ENCODE measurements around the gene HIVEP2.

Gene HIVEP2

DNA sequence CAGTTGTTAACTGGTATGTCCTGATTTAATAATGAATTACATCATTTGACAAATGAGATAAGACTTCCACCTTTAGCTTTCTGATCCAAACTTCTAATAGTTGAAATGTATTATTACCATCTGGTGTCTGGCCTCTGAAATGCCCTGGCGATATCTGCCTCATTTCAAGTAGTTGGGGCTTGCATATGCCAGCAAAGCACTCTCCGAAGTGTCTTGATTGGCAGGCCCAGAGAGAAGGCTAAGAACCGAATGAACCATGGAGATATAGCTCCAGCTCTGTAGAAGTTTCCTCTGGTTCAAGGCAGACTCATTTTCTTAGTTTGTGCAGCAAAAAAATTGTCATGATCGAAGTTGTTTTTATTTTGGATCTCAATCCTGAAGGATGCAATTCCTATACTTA is 13.4 kb upstream of the HIVEP2 start:
- Histone ChIP-seq H3K4me3 (ENCODE audit: low read depth in 1 of 2, low read length in 2 of 2) (no peak overlapping the region), H3K9me3 (ENCODE audit: low read length) (no peaks in the 10 kb centered on the region), H3K27ac (ENCODE audit: low read depth, low read length) (no peak overlapping the region), H3K27me3 (ENCODE audit: control insufficient read depth in 1 of 2, insufficient read depth in 2 of 2, low read length in 2 of 2) (no peaks in the 10 kb centered on the region), H3K36me3 (ENCODE audit: insufficient read depth, low read length) (no peaks in the 10 kb centered on the region), H3K9ac (ENCODE audit: low read length) (no peak overlapping the region), H3K4me1 (ENCODE audit: insufficient read depth, low read length) (no peaks in the 10 kb centered on the region)

DNA sequence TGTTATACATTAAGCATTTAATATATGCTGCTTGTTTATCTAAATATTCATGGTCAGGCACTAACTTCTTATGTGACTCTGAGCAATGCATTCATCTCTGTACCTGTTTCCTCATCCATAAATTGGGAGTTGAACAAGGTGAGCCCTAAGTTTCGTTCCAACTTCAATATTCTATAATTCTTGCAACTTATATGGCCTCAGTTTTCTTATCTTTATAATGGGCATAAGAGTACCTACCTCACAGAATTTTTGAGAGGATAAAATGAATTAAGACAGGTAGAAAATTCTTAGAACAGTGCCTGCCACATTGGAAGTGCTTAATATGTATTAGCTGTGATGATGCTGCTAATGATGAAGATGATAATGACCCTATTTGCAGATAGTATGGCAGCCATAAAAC is 11.8 kb upstream of the HIVEP2 start:
- H3K4me3 ChIP-seq (ENCODE audit: low read depth in 1 of 2, low read length in 2 of 2): no peak overlapping the region
- H3K36me3 ChIP-seq (ENCODE audit: insufficient read depth, low read length): no peaks in the 10 kb centered on the region
- H3K4me1 ChIP-seq (ENCODE audit: insufficient read depth, low read length): no peaks in the 10 kb centered on the region
- no peak overlapping the region for H3K27ac ChIP-seq (ENCODE audit: low read depth, low read length)
- no peak overlapping the region for H3K9ac ChIP-seq (ENCODE audit: low read length)
- no peaks in the 10 kb centered on the region for H3K9me3 ChIP-seq (ENCODE audit: low read length)
- no peaks in the 10 kb centered on the region for H3K27me3 ChIP-seq (ENCODE audit: control insufficient read depth in 1 of 2, insufficient read depth in 2 of 2, low read length in 2 of 2)

DNA sequence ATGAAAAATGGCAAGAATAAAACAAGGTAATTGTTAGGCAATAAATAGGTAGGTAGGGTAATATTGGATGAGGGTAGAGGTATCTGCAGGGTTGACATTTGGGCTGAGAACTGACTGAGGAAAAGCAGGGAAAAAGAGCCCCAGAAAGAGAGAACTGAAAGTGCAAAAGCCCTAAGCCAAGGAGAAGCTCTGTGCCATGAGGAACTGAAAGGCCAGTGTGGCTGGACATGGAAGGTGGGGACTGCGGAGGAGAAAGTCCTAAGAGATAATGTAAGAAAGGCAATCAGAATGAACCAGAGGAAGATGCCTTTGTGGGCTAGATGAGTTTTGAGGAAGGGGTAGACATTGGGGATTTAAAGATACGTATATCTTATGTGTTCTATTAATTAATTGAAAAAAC is 9.9 kb upstream of the HIVEP2 start:
- no peak overlapping the region for H3K4me3 ChIP-seq (ENCODE audit: low read depth in 1 of 2, low read length in 2 of 2)
- no peaks in the 10 kb centered on the region for H3K9me3 ChIP-seq (ENCODE audit: low read length)
- no peak overlapping the region for H3K9ac ChIP-seq (ENCODE audit: low read length)
- no peaks in the 10 kb centered on the region for H3K27me3 ChIP-seq (ENCODE audit: control insufficient read depth in 1 of 2, insufficient read depth in 2 of 2, low read length in 2 of 2)
- no peaks in the 10 kb centered on the region for H3K36me3 ChIP-seq (ENCODE audit: insufficient read depth, low read length)
- no peaks in the 10 kb centered on the region for H3K4me1 ChIP-seq (ENCODE audit: insufficient read depth, low read length)
- no peak overlapping the region for H3K27ac ChIP-seq (ENCODE audit: low read depth, low read length)

DNA sequence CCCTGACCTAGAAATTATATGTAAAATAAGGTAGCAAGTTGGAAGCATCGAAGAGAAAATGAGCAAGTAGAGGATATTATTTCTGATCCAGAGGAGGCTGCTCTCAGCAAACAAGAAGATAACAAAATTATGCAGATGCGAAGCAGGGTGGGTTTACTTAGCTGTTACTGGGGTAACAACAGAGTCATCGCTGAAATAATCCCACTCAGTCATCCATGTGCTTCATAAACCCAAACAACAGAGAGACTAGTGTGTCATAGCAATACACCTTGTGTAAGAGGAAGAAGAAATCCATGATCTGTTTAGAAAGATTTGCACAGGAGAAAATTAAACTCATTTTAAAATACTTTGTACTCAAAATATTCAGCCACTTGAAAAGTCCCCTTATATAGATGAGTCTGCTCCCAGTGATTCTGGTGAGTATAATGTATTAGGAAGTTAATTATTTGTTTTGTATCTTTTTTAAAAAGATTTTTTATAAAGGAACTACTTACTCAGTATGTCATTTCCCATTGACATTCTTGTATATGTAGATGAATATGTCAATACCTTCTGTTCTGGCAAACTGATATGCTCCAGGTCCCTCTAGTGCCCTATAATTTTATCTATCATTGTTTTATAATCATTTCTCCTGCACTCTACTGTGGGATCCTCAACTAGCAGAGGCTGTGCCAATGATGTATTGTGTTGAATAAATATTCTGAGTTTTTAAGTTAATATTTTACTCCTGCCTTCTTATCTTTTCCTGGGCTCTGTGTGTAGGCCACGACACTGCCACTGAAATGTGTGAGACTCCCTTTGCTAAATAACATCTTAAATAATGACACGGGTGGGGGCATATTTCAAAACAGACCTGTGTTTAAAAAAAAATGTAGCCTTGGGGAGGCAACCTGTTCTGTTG is 8.6 kb upstream of the HIVEP2 start:
- Histone ChIP-seq H3K9me3 (ENCODE audit: low read length) (no peaks in the 10 kb centered on the region), H3K4me3 (ENCODE audit: low read depth in 1 of 2, low read length in 2 of 2) (no peak overlapping the region), H3K27ac (ENCODE audit: low read depth, low read length) (no peak overlapping the region), H3K27me3 (ENCODE audit: control insufficient read depth in 1 of 2, insufficient read depth in 2 of 2, low read length in 2 of 2) (no peaks in the 10 kb centered on the region), H3K4me1 (ENCODE audit: insufficient read depth, low read length) (no peaks in the 10 kb centered on the region), H3K36me3 (ENCODE audit: insufficient read depth, low read length) (no peaks in the 10 kb centered on the region), H3K9ac (ENCODE audit: low read length) (no peak overlapping the region)

DNA sequence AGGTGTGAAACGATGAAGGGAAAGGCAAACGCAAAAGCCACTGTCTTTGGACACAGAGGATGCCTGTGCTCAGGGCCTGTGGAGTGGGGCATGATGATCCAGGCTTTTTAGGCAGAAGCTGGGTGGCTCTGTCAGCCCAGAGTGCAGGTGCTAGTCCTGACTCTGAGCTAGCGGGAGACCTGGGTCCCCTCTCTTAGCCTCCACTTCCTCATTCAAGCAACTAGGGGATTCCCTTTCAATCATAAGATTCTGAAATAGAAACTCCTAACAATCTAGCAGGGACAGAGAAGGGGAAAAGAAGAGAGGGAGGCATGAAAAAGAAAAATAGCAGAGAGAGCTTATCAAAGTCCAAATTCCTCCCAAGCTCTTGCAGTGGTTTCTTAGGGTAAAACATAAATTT is 7.6 kb upstream of the HIVEP2 start:
- Histone ChIP-seq H3K27me3 (ENCODE audit: control insufficient read depth in 1 of 2, insufficient read depth in 2 of 2, low read length in 2 of 2) (no peaks in the 10 kb centered on the region), H3K9me3 (ENCODE audit: low read length) (no peaks in the 10 kb centered on the region), H3K4me1 (ENCODE audit: insufficient read depth, low read length) (no peaks in the 10 kb centered on the region), H3K27ac (ENCODE audit: low read depth, low read length) (no peak overlapping the region), H3K9ac (ENCODE audit: low read length) (no peak overlapping the region), H3K4me3 (ENCODE audit: low read depth in 1 of 2, low read length in 2 of 2) (no peak overlapping the region), H3K36me3 (ENCODE audit: insufficient read depth, low read length) (no peaks in the 10 kb centered on the region)

DNA sequence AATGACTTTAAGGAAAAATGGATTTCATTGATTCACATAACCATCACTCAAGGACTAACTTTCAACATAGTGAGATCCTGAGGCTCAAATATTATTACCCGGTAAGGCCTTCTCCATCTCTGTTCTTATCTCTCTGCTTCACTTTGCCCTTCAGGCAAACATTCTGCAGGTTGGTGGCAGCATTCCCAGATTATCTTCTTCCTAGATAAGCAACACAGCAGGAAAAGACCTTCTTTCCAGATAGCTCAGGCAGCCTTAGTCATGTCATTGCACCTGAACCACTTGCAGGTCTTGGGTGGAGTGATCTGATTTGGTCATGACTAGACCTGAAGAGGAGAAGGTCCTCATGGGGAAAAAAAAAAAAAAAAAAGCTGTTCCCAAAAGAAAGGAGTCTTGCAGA is 5.3 kb upstream of the HIVEP2 start:
- Histone ChIP-seq H3K9me3 (ENCODE audit: low read length) (no peaks in the 10 kb centered on the region), H3K27ac (ENCODE audit: low read depth, low read length) (no peak overlapping the region), H3K4me3 (ENCODE audit: low read depth in 1 of 2, low read length in 2 of 2) (no peak overlapping the region)

DNA sequence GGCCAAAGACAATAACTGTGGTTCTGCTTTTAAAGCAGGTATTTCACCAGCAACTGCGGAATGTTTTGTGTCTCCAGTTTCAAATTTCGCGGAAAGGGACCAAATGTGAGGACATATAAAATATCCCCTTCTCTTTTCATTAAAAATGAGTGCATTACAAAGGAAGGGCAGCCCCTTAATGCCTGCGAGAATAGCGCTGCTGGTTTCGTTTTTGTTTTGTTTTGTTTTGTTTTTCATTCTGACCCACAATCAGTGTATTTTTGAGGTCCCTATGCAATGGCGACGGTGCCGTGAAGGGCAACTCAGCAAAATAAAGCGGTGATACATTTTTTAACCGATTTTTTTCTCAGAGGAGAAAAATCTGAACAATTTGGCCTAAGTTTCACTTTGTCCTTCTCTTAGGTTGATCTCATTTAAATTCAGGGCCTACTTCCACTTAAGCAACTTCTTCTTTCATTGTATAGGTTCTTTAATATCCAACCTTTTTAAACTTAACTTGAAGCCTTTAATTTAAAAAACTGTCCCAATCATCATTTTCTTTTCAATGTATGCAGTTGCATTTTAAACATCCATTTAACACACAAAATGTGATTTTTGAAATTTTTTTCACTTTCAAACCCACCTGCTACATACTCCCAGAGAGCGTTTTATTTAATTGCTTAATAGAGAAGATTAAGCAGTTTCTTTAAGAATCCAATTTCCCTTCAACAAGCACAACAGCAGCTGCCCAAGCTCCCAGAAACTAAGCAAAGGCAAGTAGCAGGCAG is 2.9 kb upstream of the HIVEP2 start:
- H3K4me3 ChIP-seq (ENCODE audit: low read depth in 1 of 2, low read length in 2 of 2): peak overlapping the region; percentile 90 to 95
- peaks cover 11% of the 10 kb centered on the region for H3K4me1 ChIP-seq (ENCODE audit: insufficient read depth, low read length)
- no peaks in the 10 kb centered on the region for H3K36me3 ChIP-seq (ENCODE audit: insufficient read depth, low read length)
- no peaks in the 10 kb centered on the region for H3K27me3 ChIP-seq (ENCODE audit: control insufficient read depth in 1 of 2, insufficient read depth in 2 of 2, low read length in 2 of 2)
- H3K9me3 ChIP-seq (ENCODE audit: low read length): no peaks in the 10 kb centered on the region
- H3K9ac ChIP-seq (ENCODE audit: low read length): no peak overlapping the region
- peak overlapping the region; percentile 99 for H3K27ac ChIP-seq (ENCODE audit: low read depth, low read length)

More for the DNA sequence above, 5.3 kb upstream of the HIVEP2 start:
- Histone ChIP-seq H3K27me3 (ENCODE audit: control insufficient read depth in 1 of 2, insufficient read depth in 2 of 2, low read length in 2 of 2) (no peaks in the 10 kb centered on the region), H3K4me1 (ENCODE audit: insufficient read depth, low read length) (no peaks in the 10 kb centered on the region), H3K36me3 (ENCODE audit: insufficient read depth, low read length) (no peaks in the 10 kb centered on the region), H3K9ac (ENCODE audit: low read length) (no peak overlapping the region)

DNA sequence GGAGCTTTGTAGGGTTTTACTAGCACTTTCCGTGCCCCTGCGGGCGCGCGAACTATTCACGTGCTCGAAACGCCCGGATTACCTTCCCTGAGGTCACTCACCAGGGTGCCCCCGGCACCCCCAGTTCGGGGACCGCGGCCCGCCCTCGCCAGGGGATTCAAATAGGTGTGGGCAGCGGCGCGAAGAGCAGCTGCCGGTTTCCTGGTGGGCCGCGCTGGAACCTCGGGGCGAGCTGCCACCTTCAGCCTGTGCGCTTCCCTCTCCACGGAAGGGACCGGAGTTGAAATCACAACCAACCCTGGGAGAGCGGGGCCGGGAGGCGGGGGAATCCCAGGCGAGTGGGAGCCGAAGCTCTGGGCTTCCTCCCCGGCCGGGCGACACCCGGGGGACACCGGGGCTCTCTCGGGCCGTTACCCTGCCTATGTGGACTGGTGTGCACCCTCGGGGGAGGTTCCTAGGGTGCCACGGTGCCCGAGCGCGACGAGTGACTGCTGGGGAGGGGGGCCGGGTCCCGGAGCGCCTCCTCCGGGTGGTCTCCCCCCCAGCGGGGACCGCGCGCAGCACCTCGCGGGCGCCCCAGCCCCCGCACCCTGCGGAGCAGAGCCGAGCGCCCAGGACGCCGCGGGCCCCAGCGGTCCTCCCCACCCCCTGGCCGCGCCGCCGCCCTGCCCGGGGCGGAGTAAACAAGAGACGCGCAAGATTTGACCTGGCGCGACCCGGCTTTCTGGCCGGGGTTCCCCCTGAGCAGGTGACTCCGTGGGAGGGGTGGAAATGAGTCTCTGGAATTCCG is 2.1 kb upstream of the HIVEP2 start:
- Histone ChIP-seq H3K4me1 (ENCODE audit: insufficient read depth, low read length) (peaks cover 18% of the 10 kb centered on the region), H3K9ac (ENCODE audit: low read length) (peak overlapping the region; percentile 99), H3K36me3 (ENCODE audit: insufficient read depth, low read length) (no peaks in the 10 kb centered on the region), H3K27ac (ENCODE audit: low read depth, low read length) (peak overlapping the region; percentile 99), H3K9me3 (ENCODE audit: low read length) (no peaks in the 10 kb centered on the region), H3K4me3 (ENCODE audit: low read depth in 1 of 2, low read length in 2 of 2) (peak overlapping the region; percentile 90 to 95), H3K27me3 (ENCODE audit: control insufficient read depth in 1 of 2, insufficient read depth in 2 of 2, low read length in 2 of 2) (no peaks in the 10 kb centered on the region)

DNA sequence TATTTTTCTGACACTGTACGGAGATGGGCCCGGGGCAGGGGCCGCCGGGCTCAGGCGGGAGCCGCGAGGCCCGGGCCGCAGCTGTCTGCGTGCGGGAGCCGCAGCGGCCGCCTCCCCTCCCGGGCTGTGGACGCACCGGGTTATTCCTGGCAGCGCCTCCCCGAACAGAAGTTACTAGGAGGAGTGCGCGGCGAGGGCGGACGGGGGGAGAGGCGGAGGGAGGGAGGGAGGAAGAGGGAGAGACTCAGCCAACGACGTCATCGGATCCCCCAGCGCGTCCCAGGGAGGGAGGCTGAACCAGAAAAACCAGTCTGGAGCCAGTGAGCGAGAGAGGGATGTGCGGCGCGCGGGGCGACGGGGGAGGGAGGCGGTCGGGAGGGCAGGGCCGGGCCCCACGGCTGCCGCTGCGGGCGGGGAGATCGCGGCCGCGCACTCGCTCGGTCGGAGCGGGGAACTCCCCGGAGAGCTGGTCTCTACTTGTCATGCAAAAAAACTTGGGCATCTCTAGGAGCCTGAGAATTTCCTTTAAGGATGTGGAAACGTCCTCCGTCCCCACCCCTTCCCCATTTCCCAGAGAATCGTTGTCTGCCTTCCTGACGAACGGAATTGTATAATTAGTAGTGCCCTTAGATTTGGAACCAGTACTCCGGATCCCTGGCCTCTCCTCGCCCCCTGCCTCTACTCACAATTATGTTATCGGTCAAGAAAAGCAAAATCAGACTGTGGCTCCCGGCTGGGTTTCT is 1.4 kb upstream of the HIVEP2 start:
- Histone ChIP-seq H3K36me3 (ENCODE audit: insufficient read depth, low read length) (no peaks in the 10 kb centered on the region), H3K27ac (ENCODE audit: low read depth, low read length) (peak overlapping the region; percentile 99), H3K4me3 (ENCODE audit: low read depth in 1 of 2, low read length in 2 of 2) (peak overlapping the region; percentile 90 to 95), H3K27me3 (ENCODE audit: control insufficient read depth in 1 of 2, insufficient read depth in 2 of 2, low read length in 2 of 2) (no peaks in the 10 kb centered on the region), H3K4me1 (ENCODE audit: insufficient read depth, low read length) (peaks cover 18% of the 10 kb centered on the region), H3K9me3 (ENCODE audit: low read length) (no peaks in the 10 kb centered on the region), H3K9ac (ENCODE audit: low read length) (peak overlapping the region; percentile 99)

DNA sequence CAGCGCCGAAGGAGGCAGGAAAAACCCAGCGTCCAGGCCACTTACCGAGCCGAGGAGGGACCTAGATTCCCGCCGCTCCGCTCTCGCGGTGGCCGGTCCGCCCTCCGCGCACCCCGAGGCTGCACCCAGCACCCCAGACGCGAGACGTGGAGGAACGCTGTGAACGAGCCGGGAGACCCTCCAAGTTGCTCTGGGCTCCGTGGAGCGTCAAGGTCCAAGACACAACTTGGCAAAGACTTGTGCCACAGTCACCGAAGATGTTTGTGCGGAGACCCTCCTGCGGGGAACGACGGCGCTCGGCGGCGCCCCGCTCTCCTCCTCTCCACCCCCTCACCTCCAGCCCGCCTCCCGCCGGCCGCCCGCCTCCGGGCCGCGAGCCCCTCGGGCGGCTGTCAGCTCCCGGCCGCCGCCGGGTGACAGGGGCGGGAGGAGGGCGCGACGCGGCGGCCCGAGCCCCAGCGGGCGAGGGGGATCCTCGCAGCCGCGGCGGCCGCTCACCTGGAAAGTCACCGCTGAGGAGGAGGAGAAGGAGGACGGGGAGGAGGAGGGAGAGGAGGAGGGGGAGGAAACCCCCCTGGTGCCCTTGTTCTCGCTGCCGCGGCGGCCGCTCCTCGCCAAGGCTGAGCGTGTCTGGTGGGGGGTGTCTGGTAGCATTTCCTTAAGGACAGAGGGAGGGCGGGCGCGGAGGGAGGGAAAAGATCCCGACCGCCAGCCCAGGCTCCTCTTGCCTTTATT is 637 bp upstream of the HIVEP2 start:
- Histone ChIP-seq H3K4me3 (ENCODE audit: low read depth in 1 of 2, low read length in 2 of 2) (peak overlapping the region; percentile 82 to 95), H3K27ac (ENCODE audit: low read depth, low read length) (peak overlapping the region; percentile 99), H3K9ac (ENCODE audit: low read length) (peak overlapping the region; percentile 80), H3K36me3 (ENCODE audit: insufficient read depth, low read length) (no peaks in the 10 kb centered on the region), H3K27me3 (ENCODE audit: control insufficient read depth in 1 of 2, insufficient read depth in 2 of 2, low read length in 2 of 2) (no peaks in the 10 kb centered on the region), H3K4me1 (ENCODE audit: insufficient read depth, low read length) (peaks cover 18% of the 10 kb centered on the region), H3K9me3 (ENCODE audit: low read length) (no peaks in the 10 kb centered on the region)

Data from muscle layer of colon (tissue), 2 donors.